GM12864 (cell line): Measurements from ENCODE around the gene TMPRSS2.

Experiments used
- DNase-seq: peaks from one replicate; pipeline ENCODE4 v3.0.0-alpha.2; 2011; ENCODE audit warnings: low read depth
- H3K4me3 ChIP-seq: 2 replicates; pipeline ENCODE4 v1.5.1; 2011; ENCODE audit warnings: mild to moderate bottlenecking, low read depth, low read length, control low read depth
- CTCF ChIP-seq: IDR thresholded peaks from 2 replicates; pipeline ENCODE4 v1.5.1; 2011; ENCODE audit warnings: low read depth, mild to moderate bottlenecking, moderate library complexity, low read length, control low read depth, inconsistent platforms; ENCODE audit errors: missing control alignments

TMPRSS2 gene

GRCh38 chr21:41542727-41543126 is 34.8 kb upstream of the TMPRSS2 start:
- TF ChIP-seq CTCF: no peak
- no peak overlapping the region for H3K4me3 ChIP-seq
- DNase-seq: no peak

GRCh38 chr21:41537356-41537755 is 29.4 kb upstream of the TMPRSS2 start:
- no peak for DNase-seq
- no peak overlapping the region for H3K4me3 ChIP-seq
- no peak for TF ChIP-seq CTCF

GRCh38 chr21:41536827-41537103 is 28.8 kb upstream of the TMPRSS2 start:
- TF ChIP-seq CTCF: no peak
- H3K4me3 ChIP-seq: no peak overlapping the region
- no peak for DNase-seq

DNA sequence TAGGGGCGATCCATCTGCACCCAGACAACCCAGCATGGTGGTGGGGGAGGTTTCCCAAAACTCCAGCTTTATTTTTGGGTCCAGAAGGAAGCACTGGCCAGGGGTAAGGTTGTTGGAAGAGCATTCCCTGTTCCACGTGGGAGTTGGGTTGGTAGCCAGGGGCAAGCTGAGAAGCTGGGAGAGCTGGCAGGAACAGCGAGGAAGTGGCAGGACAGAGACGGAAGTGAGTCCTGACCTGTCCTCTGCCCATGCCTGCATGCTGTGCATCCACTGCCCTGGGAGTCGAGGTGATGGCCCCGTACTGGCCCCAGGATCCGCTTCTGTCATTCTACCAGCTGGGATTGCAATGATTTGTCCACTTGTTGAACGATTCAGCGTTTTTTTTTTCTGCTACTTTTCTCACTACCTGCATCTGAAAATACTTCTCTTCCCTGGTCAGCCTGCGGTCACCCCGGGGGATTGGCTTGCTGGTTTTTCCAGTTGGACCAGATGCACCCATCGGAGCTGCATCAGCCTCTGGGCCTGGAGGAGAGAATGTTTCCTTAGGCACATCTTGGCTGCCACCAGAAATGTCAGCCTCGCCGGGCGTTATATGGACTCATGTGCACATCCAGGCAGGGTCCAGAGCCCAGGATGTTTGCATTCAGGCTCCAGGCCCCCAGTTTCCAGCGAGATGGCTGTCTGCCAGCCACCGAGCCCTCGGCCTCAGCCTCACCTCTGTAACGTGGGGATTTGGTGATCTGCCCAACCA is 28.3 kb upstream of the TMPRSS2 start:
- DNase-seq: no peak
- no peak for TF ChIP-seq CTCF
- no peak overlapping the region for H3K4me3 ChIP-seq

DNA sequence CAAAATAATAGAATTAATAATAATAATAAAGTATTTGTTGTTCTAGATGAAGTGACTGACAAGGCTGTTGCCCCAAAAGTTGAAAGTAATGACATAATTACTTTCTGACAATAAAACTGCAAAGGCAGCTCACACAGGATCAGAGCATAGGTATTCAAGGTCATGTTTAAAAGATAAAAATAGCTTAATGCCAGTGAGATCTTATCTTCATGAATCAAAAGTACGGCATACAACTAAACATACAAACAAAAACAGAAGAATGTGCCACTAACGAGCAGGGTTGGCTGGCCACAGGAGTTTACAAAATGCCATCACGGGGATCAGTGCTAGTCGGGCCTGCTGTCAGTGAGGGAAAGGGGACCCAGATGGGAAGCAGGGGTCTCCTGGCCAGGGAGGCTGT is 22.4 kb upstream of the TMPRSS2 start:
- H3K4me3 ChIP-seq: no peak overlapping the region
- DNase-seq: no peak
- no peak for TF ChIP-seq CTCF

- H3K4me3 ChIP-seq: no peak overlapping the region
- no peak for DNase-seq
- TF ChIP-seq CTCF: no peak
These were observed 21.8 kb upstream of the TMPRSS2 start for GRCh38 chr21:41529769-41530168.

GRCh38 chr21:41526478-41527087 is 18.6 kb upstream of the TMPRSS2 start:
- DNase-seq: no peak
- TF ChIP-seq CTCF: no peak
- no peak overlapping the region for H3K4me3 ChIP-seq
